ENCODE results near the gene LDLRAD4. TPM values are rescaled to one million over a fixed set of nuclear protein-coding genes. Genes with fewer than 3 reads are reported as not detected.

LDLRAD4 gene
- total RNA-seq, 1 donor, result under 0.01 TPM

DNA sequence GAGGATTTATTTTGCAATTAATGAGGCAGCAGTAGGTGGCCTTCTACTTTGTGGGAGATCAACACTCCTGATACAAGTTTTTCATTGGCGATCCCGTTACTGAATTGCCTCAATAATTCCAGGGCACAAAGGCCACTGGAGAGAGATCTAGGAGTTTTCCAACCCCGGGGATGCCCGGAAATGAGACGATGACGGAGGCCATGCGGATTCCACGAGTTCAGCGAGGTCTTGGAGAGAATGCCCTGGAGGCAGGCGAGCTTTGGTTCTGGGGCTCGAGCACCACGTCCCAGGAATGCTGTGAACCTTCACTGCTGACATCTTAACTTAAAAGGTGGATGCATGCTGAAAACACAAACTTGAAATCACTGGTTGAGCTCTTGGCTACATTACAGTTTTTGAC is 74.2 kb downstream of the LDLRAD4 start:
- no peaks in the 10 kb centered on the region for H3K9me3 ChIP-seq (ENCODE audit: low read depth, low read length)
- H3K27me3 ChIP-seq (ENCODE audit: insufficient read depth, low read length), result no peaks in the 10 kb centered on the region
- no peaks in the 10 kb centered on the region for H3K36me3 ChIP-seq (ENCODE audit: insufficient read depth, low read length)
- H3K79me2 ChIP-seq (ENCODE audit: insufficient read depth, low read length), result no peaks in the 10 kb centered on the region
- H3K27ac ChIP-seq (ENCODE audit: low read depth, low read length), result no peak overlapping the region
- H3K4me2 ChIP-seq (ENCODE audit: insufficient read depth, low read length), result no peak overlapping the region
- no peak for TF ChIP-seq CTCF (IDR thresholded peaks at IDR 0.05; ENCODE audit: extremely low read depth, low read depth, low read length)
- H4K20me1 ChIP-seq (ENCODE audit: insufficient read depth, low read length), result no peaks in the 10 kb centered on the region
- no peak overlapping the region for H3K4me3 ChIP-seq (ENCODE audit: insufficient read depth, low read length)
- DNase-seq (ENCODE audit: insufficient read length, low spot score, missing footprints), result no peak
- H3K4me1 ChIP-seq (ENCODE audit: insufficient read depth, low read length), result no peaks in the 10 kb centered on the region
- no peak overlapping the region for H2AFZ ChIP-seq (ENCODE audit: low read length)

GRCh38 chr18:13294309-13294708 is 75.7 kb downstream of the LDLRAD4 start:
- Histone ChIP-seq H3K4me1 (ENCODE audit: insufficient read depth, low read length) (no peaks in the 10 kb centered on the region), H3K79me2 (ENCODE audit: insufficient read depth, low read length) (no peaks in the 10 kb centered on the region), H3K36me3 (ENCODE audit: insufficient read depth, low read length) (no peaks in the 10 kb centered on the region), H3K4me2 (ENCODE audit: insufficient read depth, low read length) (no peak overlapping the region), H3K9me3 (ENCODE audit: low read depth, low read length) (no peaks in the 10 kb centered on the region), H4K20me1 (ENCODE audit: insufficient read depth, low read length) (no peaks in the 10 kb centered on the region), H3K4me3 (ENCODE audit: insufficient read depth, low read length) (no peak overlapping the region), H3K27me3 (ENCODE audit: insufficient read depth, low read length) (no peaks in the 10 kb centered on the region), H2AFZ (ENCODE audit: low read length) (no peak overlapping the region), H3K27ac (ENCODE audit: low read depth, low read length) (no peak overlapping the region)
- no peak for DNase-seq (ENCODE audit: insufficient read length, low spot score, missing footprints)
- no peak for TF ChIP-seq CTCF (IDR thresholded peaks at IDR 0.05; ENCODE audit: extremely low read depth, low read depth, low read length)

DNA sequence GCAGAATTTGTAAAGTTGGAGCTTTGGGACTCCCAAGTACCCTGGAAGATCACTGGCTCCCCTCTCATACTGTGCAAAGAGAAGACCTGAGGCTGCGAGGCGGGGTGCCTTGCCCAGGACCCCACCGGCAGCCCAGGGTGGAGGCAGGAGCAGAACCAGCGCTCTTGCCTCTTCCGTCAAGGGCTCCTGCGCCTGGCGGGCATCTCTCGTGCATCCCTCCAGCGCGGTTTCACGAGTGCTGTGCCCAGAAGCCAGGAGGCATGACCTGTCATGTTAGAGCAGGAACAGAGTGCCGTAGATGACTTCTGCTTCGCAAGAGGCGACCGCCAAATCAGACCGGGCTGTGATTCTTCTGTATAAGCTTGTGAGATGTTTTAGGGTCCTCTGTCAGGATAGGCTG is 77.3 kb downstream of the LDLRAD4 start:
- no peaks in the 10 kb centered on the region for H3K79me2 ChIP-seq (ENCODE audit: insufficient read depth, low read length)
- DNase-seq (ENCODE audit: insufficient read length, low spot score, missing footprints), result no peak
- no peaks in the 10 kb centered on the region for H3K4me1 ChIP-seq (ENCODE audit: insufficient read depth, low read length)
- H3K4me2 ChIP-seq (ENCODE audit: insufficient read depth, low read length), result no peak overlapping the region
- no peak for TF ChIP-seq CTCF (IDR thresholded peaks at IDR 0.05; ENCODE audit: extremely low read depth, low read depth, low read length)
- H3K36me3 ChIP-seq (ENCODE audit: insufficient read depth, low read length), result no peaks in the 10 kb centered on the region
- H3K27me3 ChIP-seq (ENCODE audit: insufficient read depth, low read length), result no peaks in the 10 kb centered on the region
- no peak overlapping the region for H3K4me3 ChIP-seq (ENCODE audit: insufficient read depth, low read length)
- H4K20me1 ChIP-seq (ENCODE audit: insufficient read depth, low read length), result no peaks in the 10 kb centered on the region
- H2AFZ ChIP-seq (ENCODE audit: low read length), result no peak overlapping the region
- no peak overlapping the region for H3K27ac ChIP-seq (ENCODE audit: low read depth, low read length)
- no peaks in the 10 kb centered on the region for H3K9me3 ChIP-seq (ENCODE audit: low read depth, low read length)

DNA sequence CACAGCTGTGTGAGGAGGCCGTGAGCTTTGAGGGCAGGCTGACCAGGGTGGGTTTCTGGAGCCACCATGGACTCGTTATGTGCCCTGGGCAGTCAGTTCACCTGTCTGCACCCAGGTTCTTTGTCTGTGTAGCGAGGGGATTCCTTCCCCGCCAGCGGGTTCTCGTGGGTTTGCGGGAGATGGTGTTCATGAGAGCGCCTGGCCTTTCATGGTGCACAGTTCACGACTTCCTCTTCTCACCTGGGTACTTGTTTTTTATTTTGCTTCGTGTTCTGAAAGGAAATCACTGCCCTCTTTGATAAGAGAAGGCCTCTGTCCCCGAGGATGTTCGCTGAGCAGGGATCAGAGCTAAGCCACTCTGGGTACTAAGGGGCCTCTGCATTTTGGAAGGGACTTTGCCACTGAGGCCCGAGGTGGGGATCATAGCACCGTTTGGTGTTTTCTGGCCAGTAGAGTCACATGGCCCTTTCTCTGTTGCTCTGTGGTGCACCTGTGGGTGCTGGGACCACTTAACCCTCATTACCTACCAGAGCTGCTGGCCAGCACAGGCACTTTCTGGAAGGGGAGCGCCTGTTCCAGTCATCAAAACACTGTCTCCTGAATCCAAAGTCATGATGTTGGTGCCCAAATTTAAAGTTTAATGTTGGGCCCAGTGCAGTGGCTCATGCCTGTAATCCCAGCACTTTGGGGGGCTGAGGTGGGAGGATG is 78.5 kb downstream of the LDLRAD4 start:
- Histone ChIP-seq H4K20me1 (ENCODE audit: insufficient read depth, low read length) (no peaks in the 10 kb centered on the region), H3K9me3 (ENCODE audit: low read depth, low read length) (no peaks in the 10 kb centered on the region), H3K36me3 (ENCODE audit: insufficient read depth, low read length) (no peaks in the 10 kb centered on the region), H3K4me3 (ENCODE audit: insufficient read depth, low read length) (no peak overlapping the region), H3K27ac (ENCODE audit: low read depth, low read length) (no peak overlapping the region), H3K4me2 (ENCODE audit: insufficient read depth, low read length) (no peak overlapping the region), H2AFZ (ENCODE audit: low read length) (no peak overlapping the region), H3K27me3 (ENCODE audit: insufficient read depth, low read length) (no peaks in the 10 kb centered on the region), H3K4me1 (ENCODE audit: insufficient read depth, low read length) (no peaks in the 10 kb centered on the region), H3K79me2 (ENCODE audit: insufficient read depth, low read length) (no peaks in the 10 kb centered on the region)
- DNase-seq (ENCODE audit: insufficient read length, low spot score, missing footprints), result no peak
- no peak for TF ChIP-seq CTCF (IDR thresholded peaks at IDR 0.05; ENCODE audit: extremely low read depth, low read depth, low read length)
